HepG2 (cell line): Measurements from ENCODE around the gene ZNF578.

Experiments used
- POLR2AphosphoS5 ChIP-seq: IDR thresholded peaks from 2 replicates; pipeline ENCODE4 v1.6.1; 2012; ENCODE audit warnings: low read depth, low read length
- ZNF24 ChIP-seq: fragments of 450-650 bp; IDR thresholded peaks from 2 replicates; pipeline ENCODE4 v1.6.1; 2017; ENCODE audit warnings: antibody characterized with exemption, mild to moderate bottlenecking

GRCh38 chr19:52535771-52536447 is 82.6 kb downstream of the ZNF578 start:
- TF ChIP-seq POLR2AphosphoS5 (no peak), ZNF24 (no peak)
